CD4-positive, alpha-beta memory T cell (primary cell): ENCODE data around the gene USP3. TPM values are rescaled to one million over a fixed set of nuclear protein-coding genes. Genes with fewer than 3 reads are reported as not detected.

Experiments used
- CTCF ChIA-PET: fragments of 350-600 bp; sonication (Branson Sonifier 250); formaldehyde crosslinking; loops from one replicate; lab custom pipeline; 2021; ENCODE audit warnings: inconsistent platforms; ENCODE audit not compliant: partially characterized antibody; lab: Charles Lee
- POLR2A ChIA-PET: fragments of 350-600 bp; sonication (Branson Sonifier 250); formaldehyde crosslinking; loops from one replicate; lab custom pipeline; 2021; ENCODE audit not compliant: partially characterized antibody; lab: Charles Lee
- DNase-seq, 5 donors: peaks; one replicate each; pipeline versions ENCODE4 v3.0.0 to v3.0.0-alpha.2; 2020 to 2022; ENCODE audit warnings: mixed read lengths in 1 of 5
- H3K27ac ChIP-seq: one replicate; pipeline ENCODE4 v1.7.0; 2013; ENCODE audit warnings: low read depth, low read length
- H3K27me3 ChIP-seq: 2 replicates; pipeline ENCODE4 v1.7.0; 2013; ENCODE audit warnings: mild to moderate bottlenecking, low read length, moderate library complexity; ENCODE audit not compliant: insufficient read depth
- H3K36me3 ChIP-seq: 2 replicates; pipeline ENCODE4 v1.7.0; 2013; ENCODE audit warnings: mild to moderate bottlenecking, low read length, moderate library complexity; ENCODE audit not compliant: insufficient read depth
- H3K4me1 ChIP-seq: 2 replicates; pipeline ENCODE4 v1.7.0; 2013; ENCODE audit warnings: mild to moderate bottlenecking, low read length, moderate library complexity; ENCODE audit not compliant: insufficient read depth
- H3K4me3 ChIP-seq, 2 donors: one replicate each; pipeline ENCODE4 v1.7.0; 2013; ENCODE audit warnings: low read length in 2 of 2, mild to moderate bottlenecking in 1 of 2
- H3K9me3 ChIP-seq, 2 donors: one replicate each; pipeline ENCODE4 v1.7.0; 2013; ENCODE audit warnings: low read length in 2 of 2, control low read depth in 1 of 2; ENCODE audit not compliant: control insufficient read depth in 1 of 2
- H3K27ac Mint-ChIP-seq, 7 donors: one replicate each; pipeline ENCODE4 v1.8.0; 2020 to 2021; ENCODE audit warnings: mixed read lengths in 7 of 7, mild to moderate bottlenecking in 6 of 7, inconsistent platforms in 3 of 7, moderate library complexity in 3 of 7
- H3K27me3 Mint-ChIP-seq, 2 donors: one replicate each; pipeline ENCODE4 v1.8.0; 2020 to 2021; ENCODE audit warnings: mixed read lengths in 2 of 2
- H3K36me3 Mint-ChIP-seq, 2 donors: one replicate each; pipeline ENCODE4 v1.8.0; 2020 to 2021; ENCODE audit warnings: mixed read lengths in 2 of 2, inconsistent platforms in 1 of 2, mild to moderate bottlenecking in 1 of 2
- H3K4me1 Mint-ChIP-seq, 4 donors: one replicate each; pipeline ENCODE4 v1.8.0; 2020 to 2021; ENCODE audit warnings: mixed read lengths in 4 of 4, mild to moderate bottlenecking in 1 of 4
- H3K4me3 Mint-ChIP-seq, 8 donors: one replicate each; pipeline ENCODE4 v1.8.0; 2020 to 2021; ENCODE audit warnings: mixed read lengths in 8 of 8, mild to moderate bottlenecking in 7 of 8, moderate library complexity in 6 of 8, inconsistent platforms in 3 of 8
- H3K9me3 Mint-ChIP-seq, 8 donors: one replicate each; pipeline ENCODE4 v1.8.0; 2020 to 2021; ENCODE audit warnings: mixed read lengths in 8 of 8, mild to moderate bottlenecking in 5 of 8, inconsistent platforms in 3 of 8, moderate library complexity in 1 of 8
- intact Hi-C: fragments of 100-400 bp; cut with micrococcal nuclease; formaldehyde crosslinking; loops from one replicate; pipeline ENCODE4 v1.15.1; 2023
- polyA plus RNA-seq, 2 donors: library from polyadenylated mRNA; unstranded; fragments of 300-500 nt; fragmentation: Illumina TruSeq; gene quantifications; one replicate each; pipeline ENCODE4 v1.2.3, GENCODE V29; 2021
- total RNA-seq, 2 experiments: library from RNA; stranded (reverse); gene quantifications; one replicate each; pipeline ENCODE4 v1.2.3, GENCODE V29; 2021

Gene USP3
- total and polyA plus RNA-seq, 4 experiments from 2014 or later = 61.6 to 159 (median 112) TPM

DNA sequence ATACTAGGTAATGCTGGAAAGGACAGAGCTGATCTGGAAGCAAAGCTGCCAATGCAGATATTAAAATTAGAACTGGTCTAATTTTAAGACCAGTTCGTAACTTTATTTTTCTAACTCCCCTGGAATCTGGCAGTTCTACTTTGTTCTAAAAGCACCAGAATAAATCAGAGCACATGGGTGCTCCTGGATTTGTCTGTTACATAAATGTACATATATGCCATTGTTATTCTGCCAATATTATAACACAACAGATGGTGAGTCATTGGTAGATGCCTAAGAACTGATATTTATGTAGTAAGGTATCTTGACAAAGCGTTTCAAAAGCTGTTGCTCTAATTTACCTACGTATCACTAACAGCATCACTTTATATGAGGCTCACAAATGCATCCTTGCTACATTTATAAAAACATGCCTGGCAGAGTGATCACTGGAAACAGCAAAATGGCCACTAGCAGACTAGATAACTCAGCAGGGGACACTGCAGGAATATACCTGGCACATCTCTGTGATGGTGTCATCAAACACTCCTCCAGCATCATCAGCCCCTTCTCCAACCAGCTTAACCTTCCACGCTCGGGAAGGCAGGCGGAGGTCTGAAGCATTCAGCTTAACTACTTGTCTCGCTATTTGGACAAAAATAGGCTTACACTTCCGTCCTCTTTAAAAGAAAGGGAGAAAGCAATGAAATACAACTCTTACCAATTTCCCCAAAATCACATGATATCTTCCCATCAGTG, 119.0 kb downstream of the USP3 start:
- Mint-ChIP-seq H3K4me3 (no peak overlapping the region), H3K27ac (peak overlapping the region in 5 of 7 donors; percentile 9 to 35 (median 18)), H3K36me3 (peaks cover 56 to 62% of the 10 kb centered on the region in 2 donors), H3K4me1 (no peaks in the 10 kb centered on the region), H3K27me3 (no peaks in the 10 kb centered on the region), H3K9me3 (no peaks in the 10 kb centered on the region)
- Histone ChIP-seq H3K27me3 (no peaks in the 10 kb centered on the region), H3K36me3 (peaks cover 46% of the 10 kb centered on the region), H3K27ac (no peak overlapping the region), H3K4me3 (no peak overlapping the region), H3K4me1 (no peaks in the 10 kb centered on the region), H3K9me3 (no peaks in the 10 kb centered on the region)
- ChIA-PET CTCF (interaction anchor here (1.2 kb wide), 1 partner anchor 156 kb away, joined by 3 read pairs; no protein-coding TSS in a partner anchor), POLR2A (interaction anchor here (0.7 to 1.5 kb wide), 2 partner anchors 21 to 79 kb away, joined by 3 read pairs; no protein-coding TSS in a partner anchor)
- intact Hi-C loops = no loop called here
- no peak for DNase-seq

DNA sequence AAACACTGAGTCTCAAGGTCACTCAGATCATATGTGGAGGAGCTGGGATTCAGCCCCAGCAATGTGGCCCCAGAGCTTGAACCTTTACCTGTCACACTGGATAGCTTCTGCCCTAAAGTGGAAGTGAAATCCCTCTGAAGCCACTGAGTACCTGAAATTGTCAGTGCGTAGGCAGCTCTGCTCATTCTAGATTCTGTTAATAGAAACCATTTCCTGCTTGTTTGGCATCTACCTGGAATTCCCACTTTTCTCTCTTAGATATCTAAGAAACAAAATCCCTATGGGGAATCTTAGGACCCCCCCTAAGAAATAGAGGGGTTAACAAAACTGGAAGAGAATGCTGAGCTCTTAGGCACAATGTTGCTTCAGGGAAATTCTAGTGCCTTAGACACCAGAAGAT, 122.6 kb downstream of the USP3 start:
- Mint-ChIP-seq H3K4me1 (no peaks in the 10 kb centered on the region), H3K27ac (peak overlapping the region in 1 of 7 donors; percentile 2), H3K4me3 (no peak overlapping the region), H3K27me3 (no peaks in the 10 kb centered on the region), H3K36me3 (peaks cover 71 to 80% of the 10 kb centered on the region in 2 donors), H3K9me3 (peaks cover 0 to 1% (median 0%) of the 10 kb centered on the region in 8 donors)
- H3K9me3 ChIP-seq = no peaks in the 10 kb centered on the region
- no peak for DNase-seq
- intact Hi-C loops = no loop called here
- H3K4me3 ChIP-seq = no peak overlapping the region
- peaks cover 69% of the 10 kb centered on the region for H3K36me3 ChIP-seq
- CTCF ChIA-PET = no interaction called here
- no peaks in the 10 kb centered on the region for H3K4me1 ChIP-seq
- POLR2A ChIA-PET = interaction anchor here (0.7 to 1.3 kb wide), 2 partner anchors 13 to 123 kb away, joined by 3 read pairs; partner anchors contain the start of gene USP3
- no peaks in the 10 kb centered on the region for H3K27me3 ChIP-seq
- H3K27ac ChIP-seq = no peak overlapping the region

DNA sequence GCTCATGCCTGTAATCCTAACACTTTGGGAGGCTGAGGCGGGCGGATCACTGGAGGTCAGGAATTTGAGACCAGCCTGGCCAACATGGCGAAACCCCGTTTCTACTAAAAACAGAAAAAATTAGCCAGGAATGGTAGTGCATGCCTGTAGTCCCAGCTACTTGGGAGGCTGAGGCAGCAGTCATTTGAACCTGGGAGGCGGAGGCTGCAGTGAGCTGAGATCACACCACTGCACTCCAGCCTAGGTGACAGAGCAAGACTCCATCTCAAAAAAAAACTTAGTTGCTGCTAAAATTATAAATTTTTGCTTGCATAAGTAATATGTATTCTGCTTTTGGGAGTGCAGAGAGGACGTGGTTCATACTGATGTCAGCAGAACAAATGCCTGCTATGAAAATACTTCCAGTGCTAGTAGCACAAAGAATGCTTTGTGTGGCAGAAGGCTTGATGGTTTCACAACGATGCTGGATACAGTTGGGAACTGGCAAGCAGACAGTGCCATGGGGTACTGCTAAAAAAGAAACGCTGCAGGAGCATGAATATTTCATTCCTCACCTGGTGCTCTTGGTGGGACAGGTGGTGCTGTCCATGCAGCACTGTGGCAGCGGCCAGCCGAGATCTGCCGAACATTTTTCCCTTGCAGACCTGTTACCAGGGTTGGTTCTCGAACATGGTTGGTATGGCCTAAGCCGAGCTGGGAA, 123.9 kb downstream of the USP3 start:
- H3K36me3 Mint-ChIP-seq = peaks cover 75 to 83% of the 10 kb centered on the region in 2 donors
- Histone ChIP-seq H3K27me3 (no peaks in the 10 kb centered on the region), H3K36me3 (peaks cover 73% of the 10 kb centered on the region), H3K4me1 (no peaks in the 10 kb centered on the region), H3K9me3 (no peaks in the 10 kb centered on the region), H3K27ac (no peak overlapping the region), H3K4me3 (no peak overlapping the region)
- no peak overlapping the region for H3K4me3 Mint-ChIP-seq
- CTCF ChIA-PET = interaction anchor here (1.3 kb wide), 1 partner anchor 266 kb away, joined by 3 read pairs; no protein-coding TSS in a partner anchor
- POLR2A ChIA-PET = no interaction called here
- H3K4me1 Mint-ChIP-seq = no peaks in the 10 kb centered on the region
- H3K9me3 Mint-ChIP-seq = peaks cover 0 to 1% (median 0%) of the 10 kb centered on the region in 8 donors
- DNase-seq = no peak
- H3K27ac Mint-ChIP-seq = peak overlapping the region in 1 of 7 donors; percentile 41
- intact Hi-C loops = no loop called here
- no peaks in the 10 kb centered on the region for H3K27me3 Mint-ChIP-seq

DNA sequence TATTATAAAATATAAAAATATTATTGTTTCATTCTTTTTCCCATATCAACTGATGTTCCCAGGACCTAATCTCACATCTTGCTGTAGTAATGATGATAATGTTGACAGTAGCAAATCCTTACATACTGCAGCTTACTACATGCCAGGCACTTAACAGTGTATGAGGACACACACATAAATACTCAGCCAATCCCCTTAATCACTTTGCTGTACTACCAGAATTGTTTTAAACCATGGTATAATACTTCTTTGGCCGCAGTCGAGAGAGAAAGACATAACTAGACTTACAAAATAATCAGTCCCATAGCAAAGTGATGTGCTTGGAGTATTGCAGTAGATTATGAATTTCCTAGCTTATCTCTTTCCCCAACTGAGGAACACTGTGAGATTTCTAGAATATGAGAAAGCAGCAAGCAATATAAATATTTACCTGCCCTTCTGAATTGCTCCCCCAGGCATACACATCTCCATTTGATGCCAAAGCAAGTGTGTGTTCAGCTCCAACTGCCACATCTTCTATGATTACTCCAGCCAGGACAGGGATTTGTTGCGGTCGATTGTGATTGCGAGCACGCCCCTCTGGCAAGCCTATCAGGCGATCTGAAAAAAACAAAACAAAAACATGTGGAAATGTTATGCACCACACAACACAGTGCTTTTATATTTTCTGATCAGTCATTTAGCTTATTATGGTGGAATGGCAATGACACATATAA, 125.8 kb downstream of the USP3 start:
- intact Hi-C loops = loop anchor here (10.0 kb wide), 1 partner anchor 55 kb away; no protein-coding TSS in a partner anchor
- Mint-ChIP-seq H3K27me3 (no peaks in the 10 kb centered on the region), H3K9me3 (peaks cover 0 to 1% (median 0%) of the 10 kb centered on the region in 8 donors), H3K4me3 (no peak overlapping the region), H3K36me3 (peaks cover 74 to 85% of the 10 kb centered on the region in 2 donors), H3K4me1 (no peaks in the 10 kb centered on the region), H3K27ac (peak overlapping the region in 1 of 7 donors; percentile 85)
- H3K9me3 ChIP-seq = no peaks in the 10 kb centered on the region
- CTCF ChIA-PET = interaction anchor here (1.6 to 2.0 kb wide), 2 partner anchors 20 to 437 kb away, joined by 4 to 10 read pairs; no protein-coding TSS in a partner anchor
- H3K27ac ChIP-seq = no peak overlapping the region
- H3K4me1 ChIP-seq = no peaks in the 10 kb centered on the region
- POLR2A ChIA-PET = no interaction called here
- H3K36me3 ChIP-seq = peaks cover 75% of the 10 kb centered on the region
- H3K4me3 ChIP-seq = no peak overlapping the region
- DNase-seq = no peak
- H3K27me3 ChIP-seq = no peaks in the 10 kb centered on the region

DNA sequence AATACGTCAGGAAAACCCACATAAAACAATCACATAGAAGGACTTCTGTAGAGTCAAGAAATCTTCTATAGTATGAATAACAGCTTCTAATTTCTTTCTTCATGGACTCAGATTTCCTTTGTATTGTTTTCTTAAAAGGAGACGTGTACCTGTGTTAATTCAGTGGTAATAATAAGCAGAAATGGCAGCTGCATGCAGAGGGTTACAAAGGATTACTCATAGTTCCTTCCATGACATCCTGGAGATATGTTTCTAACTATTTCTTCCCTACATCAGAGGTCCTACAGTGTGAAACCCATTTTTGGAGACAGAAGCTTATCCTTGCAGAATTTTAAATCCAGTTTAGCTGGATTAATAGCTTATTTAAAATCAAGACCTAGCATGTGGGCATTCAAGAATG, 128.9 kb downstream of the USP3 start:
- H3K4me1 Mint-ChIP-seq = peaks cover 0 to 1% (median 0%) of the 10 kb centered on the region in 4 donors
- H3K27me3 Mint-ChIP-seq = no peaks in the 10 kb centered on the region
- Histone ChIP-seq H3K27me3 (no peaks in the 10 kb centered on the region), H3K27ac (no peak overlapping the region), H3K36me3 (peaks cover 76% of the 10 kb centered on the region), H3K4me1 (no peaks in the 10 kb centered on the region), H3K4me3 (no peak overlapping the region), H3K9me3 (no peaks in the 10 kb centered on the region)
- peaks cover 0 to 2% (median 0%) of the 10 kb centered on the region in 8 donors for H3K9me3 Mint-ChIP-seq
- DNase-seq = no peak
- intact Hi-C loops = loop anchor here (10.0 kb wide), 1 partner anchor 51 kb away; no protein-coding TSS in a partner anchor
- H3K27ac Mint-ChIP-seq = peak overlapping the region in 1 of 7 donors; percentile 8
- ChIA-PET POLR2A (no interaction called here), CTCF (interaction anchor here (0.9 to 1.3 kb wide), 3 partner anchors 18 to 59 kb away, joined by 3 to 5 read pairs (median 3); no protein-coding TSS in a partner anchor)
- no peak overlapping the region for H3K4me3 Mint-ChIP-seq
- H3K36me3 Mint-ChIP-seq = peaks cover 67 to 87% of the 10 kb centered on the region in 2 donors

DNA sequence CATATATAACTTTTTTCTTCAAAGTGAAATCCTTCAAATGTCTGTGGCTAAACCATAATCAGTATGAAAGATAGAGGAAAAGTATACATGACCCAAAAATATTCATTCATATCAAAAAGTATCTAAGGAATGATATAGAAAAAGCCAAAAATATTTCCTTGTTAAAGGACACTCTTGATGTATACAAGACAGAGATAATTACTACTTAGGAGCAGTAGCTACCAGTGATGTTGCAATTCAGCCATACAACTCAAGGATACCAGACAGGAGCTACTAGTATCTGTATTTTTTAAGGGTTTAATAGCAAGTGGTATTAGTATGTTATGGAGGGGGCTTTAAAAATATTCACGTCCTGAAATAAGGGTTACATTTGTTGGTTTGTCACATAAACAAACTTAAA, 129.8 kb downstream of the USP3 start:
- no peak for DNase-seq
- Histone ChIP-seq H3K36me3 (peaks cover 79% of the 10 kb centered on the region), H3K27me3 (no peaks in the 10 kb centered on the region), H3K9me3 (no peaks in the 10 kb centered on the region), H3K27ac (no peak overlapping the region), H3K4me1 (no peaks in the 10 kb centered on the region), H3K4me3 (no peak overlapping the region)
- no peak overlapping the region for H3K4me3 Mint-ChIP-seq
- ChIA-PET CTCF (interaction anchor here (0.9 to 1.3 kb wide), 2 partner anchors 24 to 27 kb away, joined by 3 to 5 read pairs; no protein-coding TSS in a partner anchor), POLR2A (no interaction called here)
- intact Hi-C loops = loop anchor here (10.0 kb wide), 1 partner anchor 51 kb away; no protein-coding TSS in a partner anchor
- H3K27ac Mint-ChIP-seq = peak overlapping the region in 1 of 7 donors; percentile 55
- H3K27me3 Mint-ChIP-seq = no peaks in the 10 kb centered on the region
- peaks cover 64 to 87% of the 10 kb centered on the region in 2 donors for H3K36me3 Mint-ChIP-seq
- H3K4me1 Mint-ChIP-seq = peaks cover 0 to 1% (median 0%) of the 10 kb centered on the region in 4 donors
- peaks cover 0 to 2% (median 0%) of the 10 kb centered on the region in 8 donors for H3K9me3 Mint-ChIP-seq
